ENCODE data around the gene CYP46A1.

DNA sequence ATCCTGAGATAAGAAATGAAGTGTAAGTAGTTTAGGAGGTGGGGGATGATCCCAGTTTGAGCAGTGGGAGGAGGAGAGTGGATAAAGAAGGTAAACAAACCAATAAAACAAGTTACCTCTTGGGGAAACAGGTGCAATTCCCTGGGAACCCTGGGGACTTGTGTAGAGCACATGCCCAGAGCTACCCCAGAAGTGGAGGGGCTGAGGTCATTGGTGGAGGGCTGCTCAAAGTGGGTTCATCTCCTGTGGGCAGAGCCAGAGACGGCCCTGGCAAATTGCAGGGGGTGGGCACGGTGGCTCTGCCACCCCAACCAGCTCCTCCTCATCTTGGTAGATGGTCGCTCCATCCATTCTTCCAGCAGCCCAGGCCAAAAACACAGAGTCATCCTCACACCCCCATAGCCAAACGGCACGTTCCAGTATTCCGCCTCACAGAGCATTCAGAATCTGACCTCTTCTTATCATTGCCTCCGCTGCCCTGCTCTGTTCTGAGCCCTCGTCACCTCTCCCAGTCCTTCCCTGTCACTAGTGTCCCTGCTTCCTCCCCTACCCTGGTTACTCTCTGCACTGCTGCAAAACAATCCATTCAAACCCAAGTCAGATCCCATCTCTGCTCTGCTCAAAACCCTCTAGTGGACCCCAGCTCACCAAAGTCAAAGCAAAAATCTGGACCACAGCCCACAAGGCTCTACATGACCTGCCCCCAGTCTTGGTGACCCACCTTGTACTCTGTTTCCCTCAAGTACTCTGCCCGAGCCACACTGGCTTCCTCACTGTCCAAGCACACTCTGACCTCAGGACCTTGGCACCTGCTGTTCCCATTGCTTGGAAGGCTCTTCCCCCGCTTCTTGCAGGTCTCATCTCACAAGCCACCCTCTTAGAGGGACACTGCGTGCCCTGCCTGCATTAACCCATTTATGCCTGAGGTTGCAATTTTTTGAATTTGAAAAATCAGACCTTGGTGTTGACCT is 5.5 kb downstream of the CYP46A1 start:
- TF ChIP-seq, protein P1, sequence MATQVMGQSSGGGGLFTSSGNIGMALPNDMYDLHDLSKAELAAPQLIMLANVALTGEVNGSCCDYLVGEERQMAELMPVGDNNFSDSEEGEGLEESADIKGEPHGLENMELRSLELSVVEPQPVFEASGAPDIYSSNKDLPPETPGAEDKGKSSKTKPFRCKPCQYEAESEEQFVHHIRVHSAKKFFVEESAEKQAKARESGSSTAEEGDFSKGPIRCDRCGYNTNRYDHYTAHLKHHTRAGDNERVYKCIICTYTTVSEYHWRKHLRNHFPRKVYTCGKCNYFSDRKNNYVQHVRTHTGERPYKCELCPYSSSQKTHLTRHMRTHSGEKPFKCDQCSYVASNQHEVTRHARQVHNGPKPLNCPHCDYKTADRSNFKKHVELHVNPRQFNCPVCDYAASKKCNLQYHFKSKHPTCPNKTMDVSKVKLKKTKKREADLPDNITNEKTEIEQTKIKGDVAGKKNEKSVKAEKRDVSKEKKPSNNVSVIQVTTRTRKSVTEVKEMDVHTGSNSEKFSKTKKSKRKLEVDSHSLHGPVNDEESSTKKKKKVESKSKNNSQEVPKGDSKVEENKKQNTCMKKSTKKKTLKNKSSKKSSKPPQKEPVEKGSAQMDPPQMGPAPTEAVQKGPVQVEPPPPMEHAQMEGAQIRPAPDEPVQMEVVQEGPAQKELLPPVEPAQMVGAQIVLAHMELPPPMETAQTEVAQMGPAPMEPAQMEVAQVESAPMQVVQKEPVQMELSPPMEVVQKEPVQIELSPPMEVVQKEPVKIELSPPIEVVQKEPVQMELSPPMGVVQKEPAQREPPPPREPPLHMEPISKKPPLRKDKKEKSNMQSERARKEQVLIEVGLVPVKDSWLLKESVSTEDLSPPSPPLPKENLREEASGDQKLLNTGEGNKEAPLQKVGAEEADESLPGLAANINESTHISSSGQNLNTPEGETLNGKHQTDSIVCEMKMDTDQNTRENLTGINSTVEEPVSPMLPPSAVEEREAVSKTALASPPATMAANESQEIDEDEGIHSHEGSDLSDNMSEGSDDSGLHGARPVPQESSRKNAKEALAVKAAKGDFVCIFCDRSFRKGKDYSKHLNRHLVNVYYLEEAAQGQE (IDR thresholded peaks at IDR 0.05): no peak
- TF ChIP-seq, protein P2, sequence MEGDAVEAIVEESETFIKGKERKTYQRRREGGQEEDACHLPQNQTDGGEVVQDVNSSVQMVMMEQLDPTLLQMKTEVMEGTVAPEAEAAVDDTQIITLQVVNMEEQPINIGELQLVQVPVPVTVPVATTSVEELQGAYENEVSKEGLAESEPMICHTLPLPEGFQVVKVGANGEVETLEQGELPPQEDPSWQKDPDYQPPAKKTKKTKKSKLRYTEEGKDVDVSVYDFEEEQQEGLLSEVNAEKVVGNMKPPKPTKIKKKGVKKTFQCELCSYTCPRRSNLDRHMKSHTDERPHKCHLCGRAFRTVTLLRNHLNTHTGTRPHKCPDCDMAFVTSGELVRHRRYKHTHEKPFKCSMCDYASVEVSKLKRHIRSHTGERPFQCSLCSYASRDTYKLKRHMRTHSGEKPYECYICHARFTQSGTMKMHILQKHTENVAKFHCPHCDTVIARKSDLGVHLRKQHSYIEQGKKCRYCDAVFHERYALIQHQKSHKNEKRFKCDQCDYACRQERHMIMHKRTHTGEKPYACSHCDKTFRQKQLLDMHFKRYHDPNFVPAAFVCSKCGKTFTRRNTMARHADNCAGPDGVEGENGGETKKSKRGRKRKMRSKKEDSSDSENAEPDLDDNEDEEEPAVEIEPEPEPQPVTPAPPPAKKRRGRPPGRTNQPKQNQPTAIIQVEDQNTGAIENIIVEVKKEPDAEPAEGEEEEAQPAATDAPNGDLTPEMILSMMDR (IDR thresholded peaks at IDR 0.05): no peak
